ENCODE measurements around the gene HIVEP1. TPM values are rescaled to one million over a fixed set of nuclear protein-coding genes. Genes with fewer than 3 reads are reported as not detected.
A peak's percentile ranks its signal among the peaks of the same experiment; 100 is the strongest.

Gene HIVEP1
- total RNA-seq (2014; rRNA removed) (6.6 and 10.0 TPM in 2 replicates), Bru-seq, nascent RNA (percentile 68 among the genes with signal in this experiment), BruChase-seq, experiment 1, labeled RNA remaining after a 6-hour chase (percentile 60 among the genes with signal in this experiment), BruChase-seq, experiment 2, labeled RNA remaining after a 2-hour chase (percentile 73 among the genes with signal in this experiment)
- long read RNA-seq, partial matches to known transcripts: 3 of 4 reads
- long read RNA-seq, other reads (novel, unspliced or antisense): 1 of 4 reads

DNA sequence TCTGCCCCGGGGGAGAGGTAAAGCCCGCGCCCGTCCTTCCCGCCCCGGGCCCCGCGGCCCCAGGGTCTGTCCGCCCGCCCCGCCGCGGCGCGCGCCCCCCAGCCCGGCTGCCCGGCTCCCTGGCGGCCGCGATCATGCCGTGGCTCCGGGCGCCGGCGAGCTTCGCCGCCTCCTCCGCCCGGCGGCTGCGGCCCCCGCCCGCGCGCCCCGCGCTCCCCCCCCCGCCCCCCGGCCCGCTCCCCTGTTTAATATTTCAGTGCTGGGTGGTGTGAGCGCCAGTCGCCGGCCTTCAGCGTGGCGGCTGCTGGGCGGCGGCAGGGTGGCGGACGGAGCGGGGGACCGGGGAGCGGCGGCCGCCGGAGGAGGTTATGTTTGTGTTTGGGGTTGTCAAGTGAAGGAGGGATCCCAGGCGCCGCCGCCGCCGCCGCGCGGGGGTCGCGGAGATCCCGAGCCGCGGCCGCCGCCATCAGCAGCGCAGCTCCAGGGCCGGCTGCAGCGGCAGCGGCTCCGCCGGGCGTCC is at the start of gene HIVEP1:
TSS of gene HIVEP1 (plus strand) at position 275 of the 520 bp plus-strand sequence. CDS start 3,317 bp downstream, outside the sequence.
- ATAC-seq (peak; percentile 0), DNase-seq (no peak)
- H3F3A ChIP-seq (ENCODE audit: low read length, unreplicated experiment): no peaks in the 10 kb centered on the region
- CTCF ChIA-PET: interaction anchor here (0.6 to 0.7 kb wide), 3 partner anchors 14 to 91 kb away, joined by 3 to 14 read pairs (median 7); no protein-coding TSS in a partner anchor
- POLR2A ChIA-PET (ENCODE audit: unreplicated experiment): interaction anchor here (0.5 to 1.3 kb wide), 4 partner anchors 92 to 293 kb away, joined by 3 to 18 read pairs (median 12); partner anchors contain the start of gene EDN1
- no TSS peak for BruUV-seq (replicated peaks)
- H2AFZ ChIP-seq (ENCODE audit: low read length): peak within 1 kb of the TSS; percentile 66
- H3K4me2 ChIP-seq (ENCODE audit: low read length): peak within 1 kb of the TSS; percentile 97
- intact Hi-C loops (cut with micrococcal nuclease): loop anchor here (5.0 to 10.0 kb wide), 3 partner anchors 280 to 333 kb away; partner anchors contain the start of gene EDN1
- peak within 1 kb of the TSS; percentile 95 for H3K9ac ChIP-seq (ENCODE audit: low read length)
- no peak for TF ChIP-seq EZH2phosphoT487 (IDR thresholded peaks at IDR 0.05; ENCODE audit: borderline replicate concordance, low read length)
- TF ChIP-seq, protein P1, sequence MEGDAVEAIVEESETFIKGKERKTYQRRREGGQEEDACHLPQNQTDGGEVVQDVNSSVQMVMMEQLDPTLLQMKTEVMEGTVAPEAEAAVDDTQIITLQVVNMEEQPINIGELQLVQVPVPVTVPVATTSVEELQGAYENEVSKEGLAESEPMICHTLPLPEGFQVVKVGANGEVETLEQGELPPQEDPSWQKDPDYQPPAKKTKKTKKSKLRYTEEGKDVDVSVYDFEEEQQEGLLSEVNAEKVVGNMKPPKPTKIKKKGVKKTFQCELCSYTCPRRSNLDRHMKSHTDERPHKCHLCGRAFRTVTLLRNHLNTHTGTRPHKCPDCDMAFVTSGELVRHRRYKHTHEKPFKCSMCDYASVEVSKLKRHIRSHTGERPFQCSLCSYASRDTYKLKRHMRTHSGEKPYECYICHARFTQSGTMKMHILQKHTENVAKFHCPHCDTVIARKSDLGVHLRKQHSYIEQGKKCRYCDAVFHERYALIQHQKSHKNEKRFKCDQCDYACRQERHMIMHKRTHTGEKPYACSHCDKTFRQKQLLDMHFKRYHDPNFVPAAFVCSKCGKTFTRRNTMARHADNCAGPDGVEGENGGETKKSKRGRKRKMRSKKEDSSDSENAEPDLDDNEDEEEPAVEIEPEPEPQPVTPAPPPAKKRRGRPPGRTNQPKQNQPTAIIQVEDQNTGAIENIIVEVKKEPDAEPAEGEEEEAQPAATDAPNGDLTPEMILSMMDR (conservative IDR thresholded peaks at IDR 0.05; ENCODE audit: low read depth, low read length): no peak
- H3K27ac ChIP-seq (ENCODE audit: low read length): peak within 1 kb of the TSS; percentile 86
- no peaks in the 10 kb centered on the region for H4K20me1 ChIP-seq (ENCODE audit: low read length)
- H3K36me3 ChIP-seq (ENCODE audit: low read depth, low read length): peaks cover 5% of the 10 kb centered on the region
- peaks cover 41% of the 10 kb centered on the region for H3K79me2 ChIP-seq (ENCODE audit: low read length)
- H3K9me2 ChIP-seq (replicated peaks; ENCODE audit: low read length): no peaks in the 10 kb centered on the region
- H3K4me3 ChIP-seq (ENCODE audit: low read length): peak within 1 kb of the TSS; percentile 93
- no peaks in the 10 kb centered on the region for H3K9me3 ChIP-seq (ENCODE audit: low read length)
- H3K27me3 ChIP-seq (ENCODE audit: low read length): no peaks in the 10 kb centered on the region
- H3K4me1 ChIP-seq (ENCODE audit: insufficient read depth, low read length): peaks cover 37% of the 10 kb centered on the region

DNA sequence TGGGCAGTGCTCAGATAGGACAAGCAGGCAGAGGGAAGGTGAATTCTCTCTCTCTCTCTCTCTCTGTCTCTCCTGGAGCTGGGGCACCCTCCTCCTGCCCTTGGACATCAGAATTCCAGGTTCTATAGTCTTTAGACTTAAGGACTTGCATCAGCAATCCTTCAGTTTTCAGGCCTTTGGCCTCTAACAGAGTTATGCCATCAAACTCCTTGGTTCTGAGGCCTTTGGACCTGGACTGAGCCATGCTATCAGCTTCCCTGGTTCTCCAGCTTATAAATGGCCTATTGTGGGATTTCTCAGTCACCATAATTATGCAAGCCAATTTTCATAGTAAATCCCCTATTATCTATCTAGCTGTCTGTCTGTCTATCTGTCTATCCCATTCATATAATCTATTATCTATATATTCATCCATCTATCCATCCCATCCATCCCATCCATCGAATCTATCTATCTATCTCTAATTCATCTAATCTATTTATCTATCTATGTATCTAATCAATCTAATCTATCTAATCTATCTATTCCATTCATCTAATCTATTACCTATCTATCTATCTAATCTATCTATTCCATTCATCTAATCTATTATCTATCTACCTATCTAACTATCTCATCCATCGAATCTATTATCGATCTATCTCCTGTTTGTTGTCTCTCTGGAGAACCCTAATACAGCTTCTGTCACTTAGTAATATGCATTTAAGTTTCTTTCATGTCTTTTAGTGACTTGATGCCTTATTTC is 48.2 kb upstream of the HIVEP1 start:
- DNase-seq (no peak), ATAC-seq (no peak)
- ChIA-PET CTCF (no interaction called here), POLR2A (ENCODE audit: unreplicated experiment) (no interaction called here)
- no peak overlapping the region for H3K4me3 ChIP-seq (ENCODE audit: low read length)
- TF ChIP-seq, protein P1 (conservative IDR thresholded peaks at IDR 0.05; ENCODE audit: low read depth, low read length): no peak
- TF ChIP-seq EZH2phosphoT487 (IDR thresholded peaks at IDR 0.05; ENCODE audit: borderline replicate concordance, low read length): no peak
- TF ChIP-seq EZH2 (IDR thresholded peaks at IDR 0.05; ENCODE audit: low read length, unreplicated experiment): no peak
- no peaks in the 10 kb centered on the region for H4K20me1 ChIP-seq (ENCODE audit: low read length)
- no peaks in the 10 kb centered on the region for H3K36me3 ChIP-seq (ENCODE audit: low read depth, low read length)
- no peaks in the 10 kb centered on the region for H3K4me1 ChIP-seq (ENCODE audit: insufficient read depth, low read length)
- no peaks in the 10 kb centered on the region for H3K27me3 ChIP-seq (ENCODE audit: low read length)
- no peak overlapping the region for H3K9ac ChIP-seq (ENCODE audit: low read length)
- H2AFZ ChIP-seq (ENCODE audit: low read length): no peak overlapping the region
- no peak overlapping the region for H3K27ac ChIP-seq (ENCODE audit: low read length)
- H3K79me2 ChIP-seq (ENCODE audit: low read length): no peaks in the 10 kb centered on the region
- intact Hi-C loops (cut with micrococcal nuclease): no loop called here
- no peaks in the 10 kb centered on the region for H3K9me2 ChIP-seq (replicated peaks; ENCODE audit: low read length)
- no peak overlapping the region for H3K4me2 ChIP-seq (ENCODE audit: low read length)
- H3F3A ChIP-seq (ENCODE audit: low read length, unreplicated experiment): no peaks in the 10 kb centered on the region
- H3K9me3 ChIP-seq (ENCODE audit: low read length): no peaks in the 10 kb centered on the region
- no TSS peak for BruUV-seq (replicated peaks)
